Right lobe of liver (tissue), 6 donors: ENCODE results near the gene GATAD2B. TPM values are rescaled to one million over a fixed set of nuclear protein-coding genes. Genes with fewer than 3 reads are reported as not detected.

Experiments used
- ATAC-seq, 4 donors: fragments of 200-7000 bp; cut with Tn5 transposase; one replicate each; pipeline ENCODE4 v1.9.1; 2020; ENCODE audit warnings: mild to moderate bottlenecking in 4 of 4, moderate library complexity in 4 of 4
- DNase-seq, 3 donors: peaks; one replicate each; pipeline ENCODE4 v3.0.0-alpha.2; 2020
- H3K27ac ChIP-seq, 3 donors: fragments of 200-600 bp; one replicate each; pipeline ENCODE4 v1.8.0; 2022
- H3K27me3 ChIP-seq, 2 donors: fragments of 200-600 bp; one replicate each; pipeline ENCODE4 v1.8.0; 2022
- H3K36me3 ChIP-seq, 4 donors: fragments of 200-600 bp; sonication (generic) in 1 of 4; one replicate each; pipeline versions ENCODE4 v1.5.1 to v1.8.0; 2017 to 2022; ENCODE audit warnings: control low read depth in 1 of 4
- H3K4me1 ChIP-seq, 4 donors: fragments of 200-600 bp; sonication (generic) in 1 of 4; one replicate each; pipeline versions ENCODE4 v1.5.1 to v1.8.0; 2017 to 2022; ENCODE audit warnings: control low read depth in 1 of 4
- H3K4me3 ChIP-seq, 3 donors: fragments of 200-600 bp; one replicate each; pipeline ENCODE4 v1.8.0; 2022
- H3K9me3 ChIP-seq, 4 donors: fragments of 200-600 bp; sonication (generic) in 1 of 4; one replicate each; pipeline versions ENCODE4 v1.5.1 to v1.8.0; 2017 to 2022; ENCODE audit warnings: control low read depth in 1 of 4
- POLR2A ChIP-seq: fragments of 450-650 bp; IDR thresholded peaks from one replicate; pipeline ENCODE4 v1.6.1; 2017; ENCODE audit warnings: antibody characterized with exemption, mild to moderate bottlenecking
- WGBS: methylation state at CpG from one replicate; pipeline ENCODE4 v1.1.6; 2018; ENCODE audit warnings: low coverage, low lambda C conversion rate; ENCODE audit not compliant: insufficient coverage; ENCODE audit errors: missing lambda C conversion rate; 5-methylcytosine and 5-hydroxymethylcytosine counted together
- intact Hi-C, 2 donors: fragments of 100-400 bp; cut with DNase I; formaldehyde crosslinking; loops; one replicate each; pipeline versions ENCODE4 v1.11.2 to v1.14.1; 2022
- total RNA-seq, 6 experiments: library from RNA; depleted of rRNA in 2 of 6; stranded (reverse); fragments of >200 nt in 2 of 6; fragmentation: NEBNext Ultra II Directional in 3 of 6; extraction: Animal tissue kit (Norgen Biotek cat#: 25700) in 3 of 6; gene quantifications; one replicate each; pipeline versions ENCODE4 v1.1.0 to v1.2.4, GENCODE V29; 2016 to 2023
- TF ChIP-seq, protein P1 (sequence below), 4 donors: fragments of 200-600 bp in 3 of 4; fragments of 450-650 bp in 1 of 4; IDR thresholded peaks; one replicate each; pipeline versions ENCODE4 v1.5.1 to v1.8.0; 2016 to 2022; ENCODE audit warnings: antibody characterized with exemption in 4 of 4, mild to moderate bottlenecking in 2 of 4
- donor health status: DM: no; HTN: yes; CAD: no.
- donor health status: DM: no; HTN: no; CAD: no.
- donor health status: DM: no; HTN: no; CAD: no.
- donor health status: DM: no; HTN: yes; CAD: no.
- donor health status: DM: no; HTN: yes; CAD: no.

Gene GATAD2B
- total RNA-seq, 6 experiments from 2014 or later = 9.8 to 20.3 (median 16.8) TPM

DNA sequence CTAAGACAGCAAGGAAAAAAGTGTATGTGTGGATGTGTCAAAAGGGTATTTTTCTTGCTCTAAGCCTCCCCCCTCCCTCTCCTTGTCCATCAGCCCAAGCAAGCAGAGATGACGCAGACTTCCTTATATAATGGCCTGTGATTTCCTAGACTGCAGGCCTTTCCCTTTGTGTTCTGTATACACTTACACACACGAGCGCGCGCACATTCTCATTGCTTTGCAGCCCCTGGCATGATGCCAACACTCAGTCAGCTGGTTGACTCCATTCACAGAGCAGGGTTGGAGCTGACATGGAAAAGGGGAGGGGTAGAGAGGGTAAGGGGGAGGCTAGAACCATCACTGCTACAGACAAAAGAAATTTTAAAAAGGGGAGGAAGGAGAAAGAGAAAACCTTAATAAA is 41.8 kb downstream of the GATAD2B start:
- WGBS = 2% methylated on average over 5 of the region's 5 CpGs
- Histone ChIP-seq H3K4me1 (peaks cover 0 to 8% (median 0%) of the 10 kb centered on the region in 4 donors), H3K27me3 (no peaks in the 10 kb centered on the region), H3K36me3 (no peaks in the 10 kb centered on the region), H3K9me3 (no peaks in the 10 kb centered on the region), H3K4me3 (no peak overlapping the region), H3K27ac (no peak overlapping the region)
- peak; percentile 80 to 91 (median 90) for ATAC-seq
- peak; percentile 76 to 83 (median 79) for DNase-seq
- TF ChIP-seq POLR2A = no peak
- TF ChIP-seq, protein P1, sequence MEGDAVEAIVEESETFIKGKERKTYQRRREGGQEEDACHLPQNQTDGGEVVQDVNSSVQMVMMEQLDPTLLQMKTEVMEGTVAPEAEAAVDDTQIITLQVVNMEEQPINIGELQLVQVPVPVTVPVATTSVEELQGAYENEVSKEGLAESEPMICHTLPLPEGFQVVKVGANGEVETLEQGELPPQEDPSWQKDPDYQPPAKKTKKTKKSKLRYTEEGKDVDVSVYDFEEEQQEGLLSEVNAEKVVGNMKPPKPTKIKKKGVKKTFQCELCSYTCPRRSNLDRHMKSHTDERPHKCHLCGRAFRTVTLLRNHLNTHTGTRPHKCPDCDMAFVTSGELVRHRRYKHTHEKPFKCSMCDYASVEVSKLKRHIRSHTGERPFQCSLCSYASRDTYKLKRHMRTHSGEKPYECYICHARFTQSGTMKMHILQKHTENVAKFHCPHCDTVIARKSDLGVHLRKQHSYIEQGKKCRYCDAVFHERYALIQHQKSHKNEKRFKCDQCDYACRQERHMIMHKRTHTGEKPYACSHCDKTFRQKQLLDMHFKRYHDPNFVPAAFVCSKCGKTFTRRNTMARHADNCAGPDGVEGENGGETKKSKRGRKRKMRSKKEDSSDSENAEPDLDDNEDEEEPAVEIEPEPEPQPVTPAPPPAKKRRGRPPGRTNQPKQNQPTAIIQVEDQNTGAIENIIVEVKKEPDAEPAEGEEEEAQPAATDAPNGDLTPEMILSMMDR (IDR thresholded peaks at IDR 0.05) = no peak
- intact Hi-C loops = no loop called here

DNA sequence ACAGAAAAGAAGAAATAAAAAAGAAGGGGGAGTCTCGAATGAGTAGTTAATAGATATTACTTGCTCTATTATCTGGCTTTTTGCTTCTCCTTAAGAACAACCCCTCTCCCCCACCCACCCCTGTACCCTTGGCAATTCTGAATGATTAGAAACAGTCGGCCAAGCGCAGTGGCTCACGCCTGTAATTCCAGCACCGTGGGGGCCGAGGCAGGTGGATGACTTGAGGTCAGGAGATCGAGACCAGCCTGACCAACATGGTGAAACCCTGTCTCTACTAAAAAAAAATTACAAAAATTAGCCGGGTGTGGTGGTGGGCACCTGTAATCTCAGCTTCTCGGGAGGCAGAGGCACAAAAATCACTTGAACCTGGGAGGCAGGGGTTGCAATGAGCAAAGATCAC is 42.7 kb downstream of the GATAD2B start:
- ATAC-seq (no peak), DNase-seq (peak in 1 of 3 donors; percentile 32)
- WGBS = 93% methylated on average over 9 of the region's 9 CpGs
- Histone ChIP-seq H3K4me3 (no peak overlapping the region), H3K36me3 (no peaks in the 10 kb centered on the region), H3K9me3 (no peaks in the 10 kb centered on the region), H3K4me1 (peaks cover 0 to 8% (median 0%) of the 10 kb centered on the region in 4 donors), H3K27ac (no peak overlapping the region), H3K27me3 (no peaks in the 10 kb centered on the region)
- intact Hi-C loops = no loop called here
- TF ChIP-seq, protein P1 (IDR thresholded peaks at IDR 0.05) = no peak
- no peak for TF ChIP-seq POLR2A

DNA sequence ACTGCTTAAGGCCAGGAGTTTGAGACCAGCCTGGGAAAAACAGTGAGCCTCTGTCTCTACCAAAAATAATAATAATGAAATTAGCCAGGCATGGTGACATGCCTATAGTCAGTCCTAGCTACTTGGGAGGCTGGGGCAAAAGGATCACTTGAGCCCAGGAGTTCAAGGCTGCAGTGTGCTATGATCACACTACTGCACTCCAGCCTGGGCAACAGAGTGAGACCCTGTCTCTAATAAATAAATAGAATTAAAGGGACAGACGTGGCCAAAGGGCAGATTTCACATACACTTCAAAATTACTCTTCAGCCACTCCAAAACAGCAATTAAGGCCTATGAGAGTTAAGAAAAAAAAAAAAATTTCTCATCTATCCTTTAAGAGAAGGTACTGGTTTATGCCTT is 45.7 kb downstream of the GATAD2B start:
- DNase-seq = no peak
- ATAC-seq = no peak
- H3K4me3 ChIP-seq = no peak overlapping the region
- TF ChIP-seq POLR2A = no peak
- TF ChIP-seq, protein P1 (IDR thresholded peaks at IDR 0.05) = no peak
- intact Hi-C loops = no loop called here
- no peak overlapping the region for H3K27ac ChIP-seq
- H3K4me1 ChIP-seq = no peaks in the 10 kb centered on the region
- H3K36me3 ChIP-seq = no peaks in the 10 kb centered on the region
- no peaks in the 10 kb centered on the region for H3K9me3 ChIP-seq
- WGBS = 36% methylated on average over 1 of the region's 1 CpG
- no peaks in the 10 kb centered on the region for H3K27me3 ChIP-seq

DNA sequence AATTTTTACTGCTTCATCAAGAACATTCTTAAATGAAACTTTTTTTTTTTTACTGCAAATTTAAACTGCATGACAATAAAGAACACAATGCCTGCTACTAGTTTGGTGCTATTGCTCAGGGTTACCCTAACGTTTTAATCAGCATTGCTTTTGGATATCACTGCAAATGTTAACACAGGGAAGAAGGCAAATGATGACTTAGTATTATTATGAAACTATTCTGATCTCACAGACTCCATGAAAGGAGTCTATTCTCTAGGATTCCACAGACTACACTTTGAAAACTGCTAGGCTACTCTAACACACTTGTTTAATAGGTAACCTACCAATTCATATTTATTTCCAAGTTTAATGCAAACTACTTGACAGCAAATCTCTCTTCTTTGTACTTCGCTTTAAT is 49.8 kb downstream of the GATAD2B start:
- Histone ChIP-seq H3K9me3 (no peaks in the 10 kb centered on the region), H3K27me3 (no peaks in the 10 kb centered on the region), H3K4me3 (no peak overlapping the region), H3K27ac (no peak overlapping the region), H3K36me3 (no peaks in the 10 kb centered on the region), H3K4me1 (no peaks in the 10 kb centered on the region)
- ATAC-seq (peak in 1 of 4 donors; percentile 24), DNase-seq (no peak)
- 55% methylated on average over 2 of the region's 2 CpGs for WGBS
- TF ChIP-seq POLR2A = no peak
- TF ChIP-seq, protein P1 (IDR thresholded peaks at IDR 0.05) = no peak
- intact Hi-C loops = no loop called here

DNA sequence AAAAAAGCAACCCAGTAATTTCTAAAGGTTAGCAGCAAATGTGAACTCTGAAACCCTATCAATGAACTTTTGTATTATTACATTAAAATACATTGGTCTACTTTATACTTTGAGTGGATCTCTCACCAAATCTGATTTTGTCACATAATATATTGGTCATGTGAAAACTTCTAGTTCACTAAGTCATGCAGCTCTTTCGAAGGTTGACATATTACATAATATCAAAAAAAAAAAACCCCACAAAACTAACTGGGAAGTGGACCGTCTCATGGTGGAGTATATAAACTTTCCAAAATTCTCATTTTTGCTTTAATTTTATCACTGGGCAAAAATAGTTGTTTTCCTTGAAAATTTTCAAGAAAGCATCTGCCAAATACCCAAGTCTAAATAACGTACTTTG is 50.4 kb downstream of the GATAD2B start:
- TF ChIP-seq POLR2A = no peak
- TF ChIP-seq, protein P1 (IDR thresholded peaks at IDR 0.05) = no peak
- WGBS = 52% methylated on average over 3 of the region's 3 CpGs
- ATAC-seq = no peak

More for the DNA sequence above, 50.4 kb downstream of the GATAD2B start:
- Histone ChIP-seq H3K27me3 (no peaks in the 10 kb centered on the region), H3K4me3 (no peak overlapping the region), H3K27ac (no peak overlapping the region), H3K36me3 (no peaks in the 10 kb centered on the region), H3K4me1 (no peaks in the 10 kb centered on the region), H3K9me3 (no peaks in the 10 kb centered on the region)
- no peak for DNase-seq
- intact Hi-C loops = no loop called here
